Vagina (tissue), 2 donors: ENCODE data around the gene PTPN6. TPM values are rescaled to one million over a fixed set of nuclear protein-coding genes. Genes with fewer than 3 reads are reported as not detected.

Experiments used
- DNase-seq, 2 donors: peaks; one replicate each; pipeline ENCODE4 v3.0.0-alpha.2; 2017; ENCODE audit errors: extremely low spot score in 2 of 2
- H3K27ac ChIP-seq: fragments of 200-600 bp; sonication (generic); one replicate; pipeline ENCODE4 v1.5.1; 2019
- H3K27me3 ChIP-seq: fragments of 200-600 bp; sonication (generic); one replicate; pipeline ENCODE4 v1.5.1; 2019
- H3K36me3 ChIP-seq, 2 donors: fragments of 200-600 bp; sonication (generic); one replicate each; pipeline ENCODE4 v1.5.1; 2017 to 2019
- H3K4me1 ChIP-seq: fragments of 200-600 bp; sonication (generic); one replicate; pipeline ENCODE4 v1.5.1; 2019
- H3K4me3 ChIP-seq, 2 donors: fragments of 200-600 bp; sonication (generic); 1 replicate in 1 of 2; 2 replicates in 1 of 2; pipeline ENCODE4 v1.5.1; 2016 to 2019
- H3K9me3 ChIP-seq: fragments of 200-600 bp; sonication (generic); one replicate; pipeline ENCODE4 v1.5.1; 2019
- POLR2A ChIP-seq, 2 donors: fragments of 450-650 bp; IDR thresholded peaks; one replicate each; pipeline ENCODE4 v1.6.1; 2017; ENCODE audit warnings: antibody characterized with exemption in 2 of 2, mild to moderate bottlenecking in 2 of 2, moderate library complexity in 2 of 2
- POLR2AphosphoS5 ChIP-seq, 2 donors: sonication (generic); formaldehyde crosslinking; IDR thresholded peaks; one replicate each; pipeline ENCODE4 v1.9.0; 2017; ENCODE audit warnings: antibody characterized with exemption in 2 of 2, mild to moderate bottlenecking in 2 of 2, low read depth in 1 of 2; ENCODE audit not compliant: insufficient read depth in 1 of 2
- intact Hi-C: fragments of 100-400 bp; cut with DNase I; formaldehyde crosslinking; loops from one replicate; pipeline ENCODE4 v1.15.1; 2023
- total RNA-seq: library from RNA; depleted of rRNA; stranded (reverse); fragments of >200 nt; gene quantifications from one replicate; pipeline ENCODE4 v1.2.3, GENCODE V29; 2016
- TF ChIP-seq, protein P1 (sequence below), 3 experiments: fragments of 450-650 bp in 2 of 3; fragments of 200-600 bp in 1 of 3; sonication (generic) in 1 of 3; IDR thresholded peaks; one replicate each; pipeline ENCODE4 v1.5.1; 2017 to 2019; ENCODE audit warnings: antibody characterized with exemption in 3 of 3, mild to moderate bottlenecking in 2 of 3, moderate library complexity in 2 of 3

PTPN6 gene
- total RNA-seq, 1 donor from 2014 or later: 17.4 TPM

DNA sequence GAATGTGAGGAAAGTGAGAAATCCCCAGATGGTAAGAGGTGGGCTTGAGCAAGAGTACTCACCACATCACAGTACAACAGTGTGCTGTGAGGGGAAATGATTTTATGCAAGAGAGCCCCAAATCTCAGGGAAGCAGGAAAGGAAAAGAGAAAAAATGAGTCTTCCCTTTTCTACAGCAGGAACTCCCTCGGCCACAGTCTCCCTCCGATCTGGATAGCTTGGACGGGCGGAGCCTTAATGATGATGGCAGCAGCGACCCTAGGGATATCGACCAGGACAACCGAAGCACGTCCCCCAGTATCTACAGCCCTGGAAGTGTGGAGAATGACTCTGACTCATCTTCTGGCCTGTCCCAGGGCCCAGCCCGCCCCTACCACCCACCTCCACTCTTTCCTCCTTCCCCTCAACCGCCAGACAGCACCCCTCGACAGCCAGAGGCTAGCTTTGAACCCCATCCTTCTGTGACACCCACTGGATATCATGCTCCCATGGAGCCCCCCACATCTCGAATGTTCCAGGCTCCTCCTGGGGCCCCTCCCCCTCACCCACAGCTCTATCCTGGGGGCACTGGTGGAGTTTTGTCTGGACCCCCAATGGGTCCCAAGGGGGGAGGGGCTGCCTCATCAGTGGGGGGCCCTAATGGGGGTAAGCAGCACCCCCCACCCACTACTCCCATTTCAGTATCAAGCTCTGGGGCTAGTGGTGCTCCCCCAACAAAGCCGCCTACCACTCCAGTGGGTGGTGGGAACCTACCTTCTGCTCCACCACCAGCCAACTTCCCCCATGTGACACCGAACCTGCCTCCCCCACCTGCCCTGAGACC lies 15.6 kb upstream of the PTPN6 start:
- no peak for DNase-seq
- peaks cover 0 to 25% of the 10 kb centered on the region in 2 donors for H3K36me3 ChIP-seq
- no peaks in the 10 kb centered on the region for H3K27me3 ChIP-seq
- intact Hi-C loops: no loop called here
- H3K27ac ChIP-seq: peak overlapping the region; percentile 34
- TF ChIP-seq POLR2A (IDR thresholded peaks at IDR 0.05): no peak
- TF ChIP-seq, protein P1, sequence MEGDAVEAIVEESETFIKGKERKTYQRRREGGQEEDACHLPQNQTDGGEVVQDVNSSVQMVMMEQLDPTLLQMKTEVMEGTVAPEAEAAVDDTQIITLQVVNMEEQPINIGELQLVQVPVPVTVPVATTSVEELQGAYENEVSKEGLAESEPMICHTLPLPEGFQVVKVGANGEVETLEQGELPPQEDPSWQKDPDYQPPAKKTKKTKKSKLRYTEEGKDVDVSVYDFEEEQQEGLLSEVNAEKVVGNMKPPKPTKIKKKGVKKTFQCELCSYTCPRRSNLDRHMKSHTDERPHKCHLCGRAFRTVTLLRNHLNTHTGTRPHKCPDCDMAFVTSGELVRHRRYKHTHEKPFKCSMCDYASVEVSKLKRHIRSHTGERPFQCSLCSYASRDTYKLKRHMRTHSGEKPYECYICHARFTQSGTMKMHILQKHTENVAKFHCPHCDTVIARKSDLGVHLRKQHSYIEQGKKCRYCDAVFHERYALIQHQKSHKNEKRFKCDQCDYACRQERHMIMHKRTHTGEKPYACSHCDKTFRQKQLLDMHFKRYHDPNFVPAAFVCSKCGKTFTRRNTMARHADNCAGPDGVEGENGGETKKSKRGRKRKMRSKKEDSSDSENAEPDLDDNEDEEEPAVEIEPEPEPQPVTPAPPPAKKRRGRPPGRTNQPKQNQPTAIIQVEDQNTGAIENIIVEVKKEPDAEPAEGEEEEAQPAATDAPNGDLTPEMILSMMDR (IDR thresholded peaks at IDR 0.05): no peak
- no peak for TF ChIP-seq POLR2AphosphoS5 (IDR thresholded peaks at IDR 0.05; ENCODE audit: insufficient read depth in 1 of 2, low read depth in 1 of 2)
- H3K9me3 ChIP-seq: no peaks in the 10 kb centered on the region
- no peak overlapping the region for H3K4me3 ChIP-seq
- H3K4me1 ChIP-seq: peaks cover 67% of the 10 kb centered on the region

DNA sequence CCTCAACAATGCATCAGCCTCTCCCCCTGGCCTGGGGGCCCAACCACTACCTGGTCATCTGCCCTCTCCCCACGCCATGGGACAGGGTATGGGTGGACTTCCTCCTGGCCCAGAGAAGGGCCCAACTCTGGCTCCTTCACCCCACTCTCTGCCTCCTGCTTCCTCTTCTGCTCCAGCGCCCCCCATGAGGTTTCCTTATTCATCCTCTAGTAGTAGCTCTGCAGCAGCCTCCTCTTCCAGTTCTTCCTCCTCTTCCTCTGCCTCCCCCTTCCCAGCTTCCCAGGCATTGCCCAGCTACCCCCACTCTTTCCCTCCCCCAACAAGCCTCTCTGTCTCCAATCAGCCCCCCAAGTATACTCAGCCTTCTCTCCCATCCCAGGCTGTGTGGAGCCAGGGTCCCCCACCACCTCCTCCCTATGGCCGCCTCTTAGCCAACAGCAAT lies 14.9 kb upstream of the PTPN6 start:
- intact Hi-C loops: no loop called here
- Histone ChIP-seq H3K4me3 (no peak overlapping the region), H3K27me3 (no peaks in the 10 kb centered on the region), H3K9me3 (no peaks in the 10 kb centered on the region), H3K4me1 (peaks cover 61% of the 10 kb centered on the region), H3K27ac (peak overlapping the region; percentile 94), H3K36me3 (peaks cover 0 to 25% of the 10 kb centered on the region in 2 donors)
- TF ChIP-seq POLR2A (IDR thresholded peaks at IDR 0.05) (no peak), POLR2AphosphoS5 (IDR thresholded peaks at IDR 0.05; ENCODE audit: insufficient read depth in 1 of 2, low read depth in 1 of 2) (no peak)
- TF ChIP-seq, protein P1 (IDR thresholded peaks at IDR 0.05): no peak
- no peak for DNase-seq

DNA sequence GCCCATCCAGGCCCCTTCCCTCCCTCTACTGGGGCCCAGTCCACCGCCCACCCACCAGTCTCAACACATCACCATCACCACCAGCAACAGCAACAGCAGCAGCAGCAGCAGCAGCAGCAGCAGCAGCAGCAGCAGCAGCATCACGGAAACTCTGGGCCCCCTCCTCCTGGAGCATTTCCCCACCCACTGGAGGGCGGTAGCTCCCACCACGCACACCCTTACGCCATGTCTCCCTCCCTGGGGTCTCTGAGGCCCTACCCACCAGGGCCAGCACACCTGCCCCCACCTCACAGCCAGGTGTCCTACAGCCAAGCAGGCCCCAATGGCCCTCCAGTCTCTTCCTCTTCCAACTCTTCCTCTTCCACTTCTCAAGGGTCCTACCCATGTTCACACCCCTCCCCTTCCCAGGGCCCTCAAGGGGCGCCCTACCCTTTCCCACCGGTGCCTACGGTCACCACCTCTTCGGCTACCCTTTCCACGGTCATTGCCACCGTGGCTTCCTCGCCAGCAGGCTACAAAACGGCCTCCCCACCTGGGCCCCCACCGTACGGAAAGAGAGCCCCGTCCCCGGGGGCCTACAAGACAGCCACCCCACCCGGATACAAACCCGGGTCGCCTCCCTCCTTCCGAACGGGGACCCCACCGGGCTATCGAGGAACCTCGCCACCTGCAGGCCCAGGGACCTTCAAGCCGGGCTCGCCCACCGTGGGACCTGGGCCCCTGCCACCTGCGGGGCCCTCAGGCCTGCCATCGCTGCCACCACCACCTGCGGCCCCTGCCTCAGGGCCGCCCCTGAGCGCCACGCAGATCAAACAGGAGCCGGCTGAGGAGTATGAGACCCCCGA lies 14.3 kb upstream of the PTPN6 start:
- TF ChIP-seq, protein P1 (IDR thresholded peaks at IDR 0.05): no peak
- TF ChIP-seq POLR2A (IDR thresholded peaks at IDR 0.05): no peak
- no peak for TF ChIP-seq POLR2AphosphoS5 (IDR thresholded peaks at IDR 0.05; ENCODE audit: insufficient read depth in 1 of 2, low read depth in 1 of 2)
- peaks cover 54% of the 10 kb centered on the region for H3K4me1 ChIP-seq
- peak overlapping the region; percentile 94 for H3K27ac ChIP-seq
- no peaks in the 10 kb centered on the region for H3K9me3 ChIP-seq
- no peaks in the 10 kb centered on the region for H3K27me3 ChIP-seq
- intact Hi-C loops: no loop called here
- peak overlapping the region; percentile 58 to 59 for H3K4me3 ChIP-seq
- H3K36me3 ChIP-seq: peaks cover 0 to 25% of the 10 kb centered on the region in 2 donors
- DNase-seq: no peak

DNA sequence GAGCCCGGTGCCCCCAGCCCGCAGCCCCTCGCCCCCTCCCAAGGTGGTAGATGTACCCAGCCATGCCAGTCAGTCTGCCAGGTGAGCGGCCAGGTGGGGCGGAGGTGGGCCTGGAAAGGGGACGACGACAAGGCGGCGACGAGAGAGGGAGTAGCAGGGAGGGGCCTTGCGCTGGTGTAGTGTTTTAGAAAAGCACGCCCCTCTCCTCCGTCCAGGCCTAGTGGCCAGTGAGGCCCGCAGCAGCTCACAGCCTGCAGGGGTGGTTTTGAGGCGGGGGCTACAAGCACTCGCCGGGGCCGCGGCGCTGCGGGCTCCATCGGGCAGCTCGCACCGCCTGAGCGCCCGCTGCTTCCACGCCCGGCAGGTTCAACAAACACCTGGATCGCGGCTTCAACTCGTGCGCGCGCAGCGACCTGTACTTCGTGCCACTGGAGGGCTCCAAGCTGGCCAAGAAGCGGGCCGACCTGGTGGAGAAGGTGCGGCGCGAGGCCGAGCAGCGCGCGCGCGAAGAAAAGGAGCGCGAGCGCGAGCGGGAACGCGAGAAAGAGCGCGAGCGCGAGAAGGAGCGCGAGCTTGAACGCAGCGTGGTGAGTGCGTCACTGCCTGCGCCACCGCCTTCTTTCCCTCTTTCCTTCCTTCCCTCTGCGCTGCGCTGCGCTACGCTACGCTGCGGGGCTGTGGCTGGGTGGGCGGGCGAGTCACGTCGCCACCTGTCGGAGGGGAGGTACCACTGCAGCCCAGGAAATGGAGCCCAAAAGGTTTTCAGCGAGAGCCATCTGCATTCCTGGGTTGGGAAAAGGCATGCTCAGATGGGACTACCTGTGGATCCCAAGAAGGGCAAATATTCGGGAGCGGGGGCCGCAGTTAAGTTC lies 13.4 kb upstream of the PTPN6 start:
- H3K27me3 ChIP-seq: no peaks in the 10 kb centered on the region
- H3K36me3 ChIP-seq: peaks cover 0 to 25% of the 10 kb centered on the region in 2 donors
- TF ChIP-seq POLR2AphosphoS5 (IDR thresholded peaks at IDR 0.05; ENCODE audit: insufficient read depth in 1 of 2, low read depth in 1 of 2) (peak; percentile 97 to 98), POLR2A (IDR thresholded peaks at IDR 0.05) (peak in 1 of 2 donors; percentile 43)
- TF ChIP-seq, protein P1 (IDR thresholded peaks at IDR 0.05): peak; percentile 84 to 94 (median 91)
- H3K9me3 ChIP-seq: no peaks in the 10 kb centered on the region
- intact Hi-C loops: no loop called here
- peak overlapping the region; percentile 94 for H3K27ac ChIP-seq
- peak in 1 of 2 donors; percentile 94 for DNase-seq
- H3K4me3 ChIP-seq: peak overlapping the region; percentile 58 to 59
- H3K4me1 ChIP-seq: peaks cover 49% of the 10 kb centered on the region
